CD4-positive, alpha-beta T cell treated with Interleukin-1 beta for 1 hour (primary cell): ENCODE data around the gene HORMAD2.
"Not testable (repeated sequence)": the region's sequence is repeated elsewhere in the genome, so short reads cannot be mapped to it uniquely, and the experiment has no call there.

Experiments used
- DNase-seq, 2 donors: peaks; one replicate each; pipeline ENCODE4 v3.0.0-alpha.2; 2020 to 2022

Gene HORMAD2

DNA sequence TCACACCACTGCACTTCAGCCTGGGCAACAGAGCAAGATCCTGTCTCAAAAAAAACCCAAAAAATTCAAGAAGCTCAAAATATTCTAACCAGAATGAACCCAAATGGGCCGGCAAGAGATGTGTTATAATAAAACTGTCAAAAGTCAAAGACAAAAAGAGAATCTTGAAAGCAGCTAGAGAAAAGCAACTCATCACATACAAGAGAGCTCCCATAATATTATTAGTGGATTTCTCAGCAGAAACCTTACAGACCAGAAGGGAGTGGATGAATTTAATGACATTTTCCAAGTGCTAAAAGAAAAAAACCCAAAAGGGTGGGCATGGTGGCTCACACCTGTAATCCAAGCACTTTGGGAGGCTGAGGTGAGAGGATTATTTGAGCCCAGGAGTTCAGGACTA is 22.9 kb upstream of the HORMAD2 start:
- DNase-seq, result no peak

DNA sequence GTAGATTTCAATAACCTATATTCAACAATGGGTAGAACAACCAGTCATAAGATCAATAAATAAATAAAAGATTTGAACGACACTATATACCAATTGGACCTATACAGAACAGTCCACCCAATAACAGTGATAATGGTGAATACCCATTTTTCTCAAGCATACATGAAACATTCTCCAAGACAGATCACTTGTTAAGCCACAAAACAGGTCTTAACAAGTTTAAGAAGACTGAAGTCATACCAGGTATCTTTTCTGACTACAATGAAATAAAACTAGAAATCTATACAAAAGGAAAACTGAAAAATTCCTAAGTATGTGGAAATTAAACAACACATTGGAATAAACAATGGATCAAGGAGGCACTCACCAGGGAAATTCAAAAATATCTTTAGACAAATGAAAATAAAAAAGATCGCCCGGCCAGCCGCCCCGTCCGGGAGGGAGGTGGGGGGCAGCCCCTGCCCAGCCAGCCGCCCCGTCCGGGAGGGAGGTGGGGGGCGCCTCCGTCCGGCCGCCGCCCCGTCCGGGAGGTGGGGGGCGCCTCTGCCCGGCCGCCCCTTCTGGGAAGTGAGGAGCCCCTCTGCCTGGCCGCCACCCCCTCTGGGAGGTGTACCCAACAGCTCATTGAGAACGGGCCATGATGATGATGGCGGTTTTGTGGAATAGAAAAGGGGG is 20.8 kb upstream of the HORMAD2 start:
- DNase-seq, result not testable (repeated sequence)

DNA sequence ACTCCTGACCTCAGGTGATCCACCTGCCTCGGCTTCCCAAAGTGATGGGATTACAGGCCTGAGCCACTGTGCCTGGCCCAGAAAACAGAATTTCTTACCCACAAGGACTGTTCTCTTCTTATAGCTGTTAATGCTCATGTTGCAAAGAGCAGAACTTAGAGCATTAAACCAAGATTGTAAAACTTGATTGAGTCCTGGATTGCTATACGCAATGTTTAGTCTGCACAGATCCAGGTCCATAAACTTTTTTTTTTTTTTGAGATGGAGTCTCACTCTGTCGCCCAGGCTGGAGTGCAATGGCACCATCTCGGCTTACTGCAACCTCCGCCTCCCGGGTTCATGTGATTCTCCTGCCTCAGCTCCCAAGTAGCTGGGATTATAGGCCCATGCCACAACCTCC is 19.2 kb upstream of the HORMAD2 start:
- DNase-seq, result not testable (repeated sequence)

DNA sequence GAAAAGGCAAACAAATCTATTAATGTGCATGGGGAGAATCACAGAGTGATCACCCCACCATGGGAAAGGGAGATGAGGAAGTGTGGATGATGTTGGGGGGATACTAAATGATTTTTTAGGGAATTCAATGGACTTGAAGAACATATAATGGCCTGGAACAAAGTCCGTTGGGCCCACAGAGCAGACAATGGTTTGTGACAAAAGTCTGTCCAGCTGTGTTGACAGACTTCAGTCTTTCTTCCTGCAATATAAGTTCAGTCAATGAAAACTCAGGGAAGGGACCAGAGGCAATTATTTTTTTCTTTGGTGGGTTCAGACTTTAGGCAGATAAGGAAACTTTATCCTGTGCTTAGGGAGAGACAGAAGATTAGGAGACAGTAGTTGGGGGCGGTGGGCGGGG is 18.0 kb upstream of the HORMAD2 start:
- DNase-seq, result no peak

DNA sequence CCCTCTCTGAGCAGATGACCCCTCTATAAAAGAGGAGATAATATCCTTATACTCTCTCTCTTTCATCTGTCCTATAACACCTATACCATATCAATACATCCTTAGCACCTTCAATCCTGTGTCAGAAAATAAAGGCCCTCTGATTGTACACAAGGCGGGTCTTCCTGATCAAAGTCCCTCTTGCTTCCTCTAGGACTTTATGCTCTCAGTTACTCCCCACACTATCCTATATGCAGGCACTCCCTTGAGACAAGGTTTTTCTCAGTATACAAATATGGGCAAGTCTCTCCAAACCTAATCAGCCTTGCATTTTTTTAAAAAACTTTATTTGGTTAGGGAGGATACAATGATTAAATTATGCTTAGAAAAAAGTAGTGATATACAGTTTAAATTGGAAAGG is 17.3 kb upstream of the HORMAD2 start:
- DNase-seq, result no peak

DNA sequence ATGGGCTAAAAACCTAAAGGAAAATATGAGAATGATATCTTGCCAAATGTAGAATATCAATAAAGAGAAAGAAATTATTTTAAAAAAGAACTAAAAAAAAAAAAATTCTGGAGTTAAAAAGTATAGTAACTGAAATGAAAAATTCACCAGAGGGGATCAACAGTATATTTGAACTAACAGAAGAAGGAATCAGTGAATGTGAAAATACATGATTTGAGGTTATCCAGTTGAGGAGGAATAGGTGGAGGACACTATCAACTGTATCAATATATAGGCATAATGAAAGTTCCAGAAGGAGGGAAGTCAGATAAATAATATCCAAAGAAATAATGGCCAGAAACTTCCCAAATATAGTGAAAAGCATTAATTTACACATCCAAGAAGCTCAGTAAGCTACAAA is 16.1 kb upstream of the HORMAD2 start:
- DNase-seq, result no peak

DNA sequence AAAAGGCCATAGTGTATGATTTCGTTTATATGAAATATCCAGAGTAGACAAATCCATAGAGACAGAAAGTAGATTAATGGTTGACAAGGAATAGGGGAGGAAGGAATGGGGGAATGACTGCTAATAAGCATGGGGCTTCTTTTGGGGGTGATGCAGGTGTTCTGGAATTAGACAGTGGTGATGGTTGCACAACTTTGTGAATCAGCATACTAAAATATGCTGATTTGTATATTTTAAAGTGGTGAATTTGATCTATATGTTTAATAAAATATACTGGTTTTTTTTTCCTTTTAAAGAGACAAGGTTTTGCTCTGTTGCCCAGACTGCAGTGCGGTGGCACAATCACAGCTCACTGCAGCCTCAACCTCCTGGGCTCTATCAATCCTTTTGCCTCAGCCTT is 6.5 kb upstream of the HORMAD2 start:
- no peak for DNase-seq

DNA sequence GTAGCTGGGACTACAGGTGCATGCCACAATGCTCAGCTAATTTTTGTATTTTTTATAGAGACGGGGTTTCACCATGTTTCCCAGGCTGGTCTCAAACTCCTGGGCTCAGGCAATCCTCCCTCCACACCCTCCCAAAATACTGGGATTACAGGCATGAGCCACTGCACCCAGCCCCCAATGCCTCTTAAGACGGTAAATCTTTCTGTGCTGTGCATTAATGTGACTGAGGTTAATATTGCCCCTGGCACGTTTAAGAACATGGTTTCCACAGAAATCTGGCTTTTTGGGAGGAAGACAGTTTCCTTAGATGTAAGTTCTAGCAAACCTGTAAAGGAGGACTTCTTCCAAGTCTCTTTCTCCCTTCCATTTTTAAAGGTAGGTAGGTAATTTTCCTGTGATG is 6.1 kb upstream of the HORMAD2 start:
- no peak for DNase-seq

DNA sequence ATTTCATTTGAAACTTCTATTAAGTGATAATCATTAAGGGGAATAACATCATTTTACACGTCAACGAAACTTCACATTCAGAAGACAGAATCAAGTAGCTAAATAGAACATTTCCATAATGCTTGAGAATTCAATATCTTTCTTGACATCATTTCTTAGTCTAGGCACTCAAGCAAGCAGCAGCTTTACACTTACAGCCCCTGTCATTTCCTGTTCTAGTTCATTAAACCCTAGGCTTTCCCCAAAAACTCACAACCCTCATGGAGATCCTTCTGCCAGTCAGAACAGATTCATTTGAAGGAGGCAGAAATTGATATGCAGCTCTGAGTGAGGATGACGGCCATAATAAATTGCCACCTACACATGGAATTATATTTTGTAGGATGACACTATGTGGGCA is 5.3 kb upstream of the HORMAD2 start:
- no peak for DNase-seq

DNA sequence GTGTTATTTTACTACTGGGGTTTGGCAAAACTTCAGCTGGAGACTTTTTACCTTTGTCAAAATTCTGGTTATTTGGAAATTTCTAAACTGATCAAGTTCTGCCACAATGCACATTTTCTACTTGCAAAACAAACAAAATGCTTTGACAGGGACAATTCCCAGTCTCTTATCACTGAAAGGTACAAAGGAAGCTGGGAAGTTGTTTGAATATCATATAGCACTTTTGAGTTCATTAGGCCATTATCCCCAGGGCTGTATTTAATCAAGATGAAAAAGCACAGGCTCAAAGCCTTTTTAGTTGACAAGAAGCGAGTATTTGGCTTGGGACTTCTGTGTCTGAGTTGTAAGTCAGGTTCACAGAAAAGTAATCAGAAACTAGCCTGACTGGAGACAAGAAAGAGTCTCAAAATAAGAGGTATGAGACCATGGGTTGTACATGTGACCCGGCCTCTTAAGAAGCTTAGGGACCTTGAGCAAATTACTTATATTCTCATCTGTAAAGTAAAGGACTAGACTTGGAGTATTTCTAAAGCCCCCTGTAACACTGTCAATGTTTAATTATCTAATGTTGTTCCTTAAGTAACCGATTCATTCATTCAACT is 2.9 kb upstream of the HORMAD2 start:
- DNase-seq, result no peak

DNA sequence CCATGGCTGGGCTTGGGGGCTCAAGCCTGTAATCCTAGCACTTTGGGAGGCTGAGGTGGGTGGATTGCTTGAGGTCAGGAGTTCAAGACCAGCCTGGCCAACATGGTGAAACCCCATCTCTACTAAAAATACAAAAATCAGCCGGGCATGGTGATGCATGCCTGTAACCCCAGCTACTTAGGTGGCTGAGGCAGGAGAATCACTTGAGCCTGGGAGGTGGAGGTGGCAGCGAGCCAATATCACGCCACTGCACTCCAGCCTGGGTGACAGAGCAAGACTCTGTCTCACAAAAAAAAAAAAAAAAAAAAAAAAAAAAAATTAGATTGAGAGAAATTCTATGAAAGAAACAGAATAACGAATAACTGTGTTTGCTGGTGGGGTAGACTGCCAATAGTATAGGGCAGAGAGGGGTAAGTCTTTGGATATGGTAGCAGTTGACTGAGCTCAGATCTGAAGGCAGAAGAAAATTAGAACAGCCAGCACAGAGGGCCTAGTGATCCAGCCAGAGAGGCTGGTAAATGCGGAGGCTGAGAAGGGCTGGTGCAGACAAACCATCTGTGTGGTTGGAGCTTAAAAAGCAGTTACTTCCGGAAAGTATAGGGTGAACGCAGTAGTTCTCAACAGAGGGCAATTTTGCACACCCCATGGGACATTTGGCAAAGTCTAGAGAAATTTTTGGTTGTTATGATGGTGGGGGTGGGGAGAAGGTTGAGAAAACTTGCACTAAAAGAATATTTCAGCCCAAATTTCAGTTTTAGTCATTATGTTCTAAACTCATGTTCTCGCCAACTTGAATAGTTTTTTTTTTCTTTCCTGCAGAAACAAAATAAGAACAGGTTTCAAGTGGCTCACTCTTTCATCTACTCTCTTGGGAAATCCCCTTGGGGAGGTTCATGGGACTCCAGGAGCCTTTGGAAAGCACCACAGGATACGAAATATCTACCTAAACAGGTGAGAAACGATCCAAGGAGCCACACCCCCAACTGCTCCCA is 1.6 kb upstream of the HORMAD2 start:
- DNase-seq, result peak in 1 of 2 donors; percentile 23

DNA sequence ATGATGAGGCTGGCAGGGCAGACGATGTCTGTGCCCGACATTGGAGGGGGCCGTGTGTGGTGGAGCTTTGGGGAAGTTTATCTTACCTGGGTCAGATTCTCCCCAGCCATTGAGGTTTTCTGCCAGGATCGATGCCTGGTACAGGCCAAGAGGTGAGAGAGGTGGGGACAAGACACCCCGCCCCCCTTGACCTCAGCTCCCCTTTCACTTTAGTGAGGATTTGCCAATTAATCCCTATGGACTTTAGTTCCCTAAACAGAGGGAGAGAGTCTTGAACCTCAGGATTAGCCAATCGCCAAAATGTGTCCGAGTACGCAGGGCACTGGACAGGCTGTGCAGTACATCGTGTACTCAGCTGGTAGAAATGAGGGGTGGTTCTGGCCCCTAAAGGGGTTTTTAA is 541 bp downstream of the HORMAD2 start:
- no peak for DNase-seq

DNA sequence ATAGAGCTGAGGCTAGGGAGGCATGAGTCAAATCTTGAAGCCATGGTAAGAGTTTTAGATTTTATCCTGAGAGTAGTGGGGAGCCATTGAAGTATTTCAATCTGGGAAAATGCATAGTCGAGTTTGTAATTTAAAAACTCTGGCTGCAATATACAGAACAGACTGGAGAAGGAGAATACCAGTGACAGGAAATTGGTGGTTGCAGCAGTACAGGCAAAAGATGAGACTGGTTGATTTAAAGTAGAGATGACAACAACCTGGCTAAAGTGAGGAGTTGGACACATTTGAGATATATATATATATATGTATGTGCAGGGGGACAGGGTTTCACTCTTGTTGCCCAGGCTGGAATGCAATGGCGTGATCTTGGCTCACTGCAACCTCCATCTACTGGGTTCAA is 6.2 kb downstream of the HORMAD2 start:
- no peak for DNase-seq

DNA sequence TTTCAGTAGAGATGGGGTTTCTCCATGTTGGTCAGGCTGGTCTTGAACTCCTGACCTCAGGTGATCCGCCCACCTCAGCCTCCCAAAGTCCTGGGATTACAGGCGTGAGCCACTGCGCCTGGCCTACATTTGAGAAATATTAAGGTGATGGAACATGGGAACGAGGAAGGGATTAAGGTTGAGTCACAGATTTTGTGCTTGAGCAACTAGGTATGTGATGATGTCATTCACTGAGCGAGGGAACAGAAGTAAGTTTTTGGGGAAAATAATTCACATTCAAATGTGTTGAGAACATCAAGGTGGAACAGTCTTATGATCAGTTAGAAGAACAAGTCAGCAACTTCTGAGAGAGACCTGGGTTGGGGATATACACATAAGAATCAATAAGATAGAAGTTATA is 6.8 kb downstream of the HORMAD2 start:
- DNase-seq, result not testable (repeated sequence)

DNA sequence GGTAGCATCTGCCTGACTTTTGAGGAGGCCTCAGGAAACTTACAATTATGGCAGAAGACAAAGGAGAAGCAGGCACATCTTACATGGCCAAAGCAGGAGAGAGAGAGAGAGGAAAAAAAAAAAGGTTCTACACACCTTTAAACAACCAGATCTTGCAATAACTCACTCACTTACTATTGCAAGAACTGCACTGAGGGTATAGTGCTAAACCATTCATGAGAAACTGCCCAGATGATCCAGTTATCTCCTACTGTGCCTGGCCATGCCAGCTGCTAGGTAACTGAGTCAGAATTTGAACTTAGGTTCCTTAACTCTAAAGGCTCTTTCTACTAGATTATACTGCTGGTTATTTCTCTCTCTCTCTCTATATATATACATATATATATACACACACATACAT is 7.3 kb downstream of the HORMAD2 start:
- no peak for DNase-seq

DNA sequence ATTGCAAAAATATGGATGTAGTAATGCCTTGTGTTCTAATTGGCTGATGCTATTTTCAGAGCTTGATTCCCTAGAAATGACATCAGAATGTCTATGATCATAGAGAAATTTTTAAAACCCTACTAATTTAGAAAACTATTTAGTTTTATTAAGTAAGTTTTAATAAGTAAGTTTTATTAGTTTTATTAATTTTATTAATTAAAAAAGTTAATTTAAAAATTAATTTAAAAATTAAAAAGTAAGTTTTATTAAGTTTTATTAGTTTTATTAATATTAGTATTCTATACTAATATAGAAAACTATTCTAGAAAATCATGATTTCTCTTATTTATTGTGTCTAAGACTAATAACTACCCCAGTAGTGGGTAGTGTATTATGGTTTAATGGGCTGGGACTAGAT is 8.2 kb downstream of the HORMAD2 start:
- DNase-seq, result no peak

DNA sequence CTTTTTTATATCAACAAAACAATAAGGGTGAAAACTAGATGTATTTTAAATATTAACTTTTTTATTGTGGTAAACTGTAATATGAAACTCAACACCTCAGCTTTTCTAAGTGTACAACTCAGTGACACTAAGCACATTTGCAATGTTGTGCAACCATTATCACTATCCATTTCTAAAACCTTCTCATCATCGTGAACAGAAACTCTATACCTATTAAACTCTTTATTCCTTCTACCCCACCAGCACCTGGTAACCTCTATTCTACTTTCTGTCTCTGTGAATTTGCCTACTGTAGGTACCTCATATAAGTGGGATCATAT is 9.4 kb downstream of the HORMAD2 start:
- no peak for DNase-seq

DNA sequence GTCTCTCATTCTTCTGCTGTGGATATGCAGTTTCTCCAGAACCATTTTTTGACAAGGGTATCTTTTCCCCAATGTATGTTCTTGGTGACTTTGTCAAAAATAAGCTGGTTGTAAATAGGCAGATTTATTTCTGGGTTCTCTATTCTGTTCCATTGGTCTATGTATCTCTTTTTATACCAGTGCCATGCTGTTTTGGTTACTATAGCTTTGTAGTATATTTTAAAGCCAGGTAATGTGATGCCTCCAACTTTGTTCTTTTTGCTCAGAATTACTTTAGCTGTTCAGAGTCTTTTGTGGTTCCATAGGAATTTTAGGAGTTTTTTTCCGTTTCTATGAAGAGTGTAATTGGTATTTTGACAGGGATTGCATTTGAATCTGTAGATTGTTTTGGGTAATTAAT is 12.4 kb downstream of the HORMAD2 start:
- DNase-seq, result no peak

DNA sequence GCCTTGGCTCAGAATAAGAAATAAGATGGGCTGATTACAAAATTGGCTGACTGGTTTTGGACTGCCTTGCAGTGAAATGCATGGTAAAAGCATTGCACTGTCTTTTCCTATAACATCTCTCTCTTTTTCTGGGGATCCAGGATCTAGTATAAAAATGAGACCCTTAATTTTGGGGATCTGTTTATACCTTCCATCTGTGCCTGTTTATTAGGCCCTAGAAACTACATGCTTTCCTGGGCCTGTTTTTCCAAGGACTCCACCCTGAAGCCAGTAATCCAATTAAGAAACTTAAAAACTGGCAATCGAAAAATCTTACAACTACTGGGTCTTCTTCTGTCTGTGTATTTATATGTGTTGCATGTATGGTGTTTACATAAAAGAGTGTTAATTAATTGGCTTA is 14.5 kb downstream of the HORMAD2 start:
- DNase-seq, result no peak

DNA sequence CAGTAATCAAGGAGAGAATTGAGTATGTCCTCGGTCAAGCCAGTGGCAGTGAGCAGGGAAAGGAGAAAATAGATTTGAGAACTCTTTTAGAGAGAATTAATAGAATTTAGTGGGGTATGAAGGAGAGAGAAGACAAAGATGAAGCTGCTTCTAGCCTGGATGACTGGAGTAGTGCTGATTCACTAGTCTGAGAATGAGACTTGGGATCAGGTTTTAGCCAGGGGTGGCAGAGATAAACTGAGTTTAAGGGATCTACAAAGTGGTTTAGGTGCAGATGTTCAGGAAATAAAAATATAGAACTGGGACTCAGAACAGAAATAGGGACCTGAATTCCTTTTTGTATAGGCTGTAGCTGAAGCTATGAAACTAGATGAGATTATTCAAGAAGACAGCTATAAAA is 17.6 kb downstream of the HORMAD2 start:
- no peak for DNase-seq

DNA sequence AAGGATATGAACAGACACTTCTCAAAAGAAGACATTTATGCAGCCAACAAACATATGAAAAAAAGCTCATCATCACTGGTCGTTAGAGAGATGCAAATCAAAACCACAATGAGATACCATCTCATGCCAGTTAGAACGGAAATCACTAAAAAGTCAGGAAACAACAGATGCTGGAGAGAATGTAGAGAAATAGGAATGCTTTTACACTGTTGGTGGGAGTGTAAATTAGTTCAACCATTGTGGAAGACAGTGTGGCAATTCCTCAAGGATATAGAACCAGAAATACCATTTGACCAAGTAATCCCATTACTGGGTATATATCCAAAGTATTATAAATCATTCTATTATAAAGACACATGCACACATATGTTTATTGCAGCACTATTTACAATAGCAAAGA is 20.5 kb downstream of the HORMAD2 start:
- DNase-seq, result peak in 1 of 2 donors; percentile 16

DNA sequence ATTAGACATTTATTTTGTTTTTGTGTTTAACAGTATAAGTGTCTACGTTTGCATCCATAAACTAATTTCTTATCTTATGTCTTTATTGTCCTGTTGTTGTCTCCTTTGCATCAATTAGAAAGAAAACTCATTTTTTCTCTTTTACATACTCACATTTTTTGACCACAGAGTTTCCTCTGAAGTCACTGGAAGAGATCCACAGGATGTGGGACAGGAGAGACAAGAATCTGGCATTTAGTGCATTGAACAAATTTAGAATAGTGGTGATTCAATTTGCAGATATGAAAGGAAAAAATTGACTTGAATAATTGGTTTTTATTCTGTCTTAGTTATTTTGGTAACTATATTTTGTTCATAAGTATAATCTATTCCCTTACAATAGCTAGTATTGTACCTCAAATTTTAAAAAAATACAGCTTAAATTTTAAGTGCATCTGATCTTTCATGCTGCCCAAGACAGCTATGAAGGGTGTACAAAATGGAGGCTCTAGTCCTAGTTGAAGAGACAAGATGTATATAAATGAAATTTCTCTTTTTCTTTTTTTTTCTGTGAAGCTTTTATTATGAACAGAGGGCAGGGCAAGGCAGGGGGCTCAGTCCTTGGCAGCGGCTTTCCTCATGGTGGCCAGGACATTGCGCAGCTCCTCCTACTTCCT is 24.4 kb downstream of the HORMAD2 start:
- DNase-seq, result peak in 1 of 2 donors; percentile 25

DNA sequence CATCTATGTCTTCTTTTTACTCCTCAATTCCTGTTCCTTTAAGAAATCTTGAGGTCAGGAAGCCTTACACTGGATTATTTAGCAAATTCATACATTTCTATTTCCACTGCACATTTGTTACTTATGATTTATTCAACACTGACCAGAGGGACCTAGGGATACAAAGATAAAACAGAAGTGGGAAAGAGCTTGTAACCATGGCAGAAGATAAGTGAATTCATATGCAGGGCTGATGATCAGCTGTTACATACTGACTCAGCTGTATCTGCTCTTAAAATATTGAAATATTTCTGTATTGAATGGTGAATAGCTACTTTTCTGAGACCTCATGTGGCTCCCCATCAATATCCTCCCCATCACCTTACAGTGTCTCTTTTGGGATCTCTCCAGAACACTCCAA is 25.2 kb downstream of the HORMAD2 start:
- DNase-seq, result no peak

DNA sequence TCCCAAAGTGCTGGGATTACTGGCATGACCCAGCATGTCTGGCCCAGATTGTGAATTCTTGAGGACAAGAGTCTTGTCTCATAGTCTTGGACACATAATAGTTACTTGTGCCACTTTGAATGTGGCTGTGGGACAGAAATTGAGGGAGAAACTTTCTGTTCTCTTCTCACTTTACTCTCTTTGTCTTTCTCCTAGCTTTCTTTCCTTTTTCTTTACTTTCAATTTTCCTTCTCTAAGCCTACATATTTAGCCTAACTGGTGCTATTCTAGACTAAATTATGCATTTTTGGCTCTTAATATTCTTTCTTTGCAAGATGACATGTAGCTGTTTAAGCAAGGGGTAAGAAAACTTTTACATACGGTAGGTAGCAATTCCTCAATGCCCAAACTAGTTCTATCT is 33.2 kb downstream of the HORMAD2 start:
- DNase-seq, result no peak
